Astrocyte of the cerebellum (primary cell): ENCODE measurements around the gene SAMD15.

ENCODE experiments used
- DNase-seq: peaks from one replicate; pipeline ENCODE4 v3.0.0-alpha.2; 2011; ENCODE audit warnings: low read depth
- H3K4me3 ChIP-seq: 2 replicates; pipeline ENCODE4 v1.5.1; 2011; ENCODE audit warnings: mild to moderate bottlenecking, low read depth, low read length, moderate library complexity
- in situ Hi-C: cut with HindIII; loops from 2 replicates; pipeline ENCODE4 v1.10.0; 2017; ENCODE audit warnings: low sequenced_read_pairs
- TF ChIP-seq, protein P1 (sequence below): IDR thresholded peaks from 2 replicates; pipeline ENCODE4 v1.5.1; 2012; ENCODE audit warnings: low read length, low read depth, moderate library complexity, mild to moderate bottlenecking; ENCODE audit errors: missing control alignments

The SAMD15 gene

DNA sequence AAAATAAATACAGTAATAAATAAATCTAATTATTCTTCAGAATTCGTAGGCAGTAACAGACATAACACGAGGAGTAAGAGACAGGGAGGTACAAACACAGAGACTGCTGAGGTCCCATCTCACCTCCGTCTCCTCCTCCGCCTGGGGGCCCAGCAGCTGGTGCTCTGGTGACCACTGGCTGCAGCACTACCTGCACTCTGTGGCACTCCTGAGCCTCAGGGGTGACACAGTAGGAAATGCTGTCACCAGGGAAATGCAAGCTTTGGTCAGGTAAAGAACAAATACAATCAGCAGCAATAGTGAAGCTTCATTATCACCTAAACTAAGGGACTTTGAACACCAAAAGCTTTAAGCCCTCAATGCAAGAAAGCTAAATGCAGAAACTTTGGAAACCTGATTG is 36.8 kb upstream of the SAMD15 start:
- in situ Hi-C loops, result no loop called here
- TF ChIP-seq, protein P1, sequence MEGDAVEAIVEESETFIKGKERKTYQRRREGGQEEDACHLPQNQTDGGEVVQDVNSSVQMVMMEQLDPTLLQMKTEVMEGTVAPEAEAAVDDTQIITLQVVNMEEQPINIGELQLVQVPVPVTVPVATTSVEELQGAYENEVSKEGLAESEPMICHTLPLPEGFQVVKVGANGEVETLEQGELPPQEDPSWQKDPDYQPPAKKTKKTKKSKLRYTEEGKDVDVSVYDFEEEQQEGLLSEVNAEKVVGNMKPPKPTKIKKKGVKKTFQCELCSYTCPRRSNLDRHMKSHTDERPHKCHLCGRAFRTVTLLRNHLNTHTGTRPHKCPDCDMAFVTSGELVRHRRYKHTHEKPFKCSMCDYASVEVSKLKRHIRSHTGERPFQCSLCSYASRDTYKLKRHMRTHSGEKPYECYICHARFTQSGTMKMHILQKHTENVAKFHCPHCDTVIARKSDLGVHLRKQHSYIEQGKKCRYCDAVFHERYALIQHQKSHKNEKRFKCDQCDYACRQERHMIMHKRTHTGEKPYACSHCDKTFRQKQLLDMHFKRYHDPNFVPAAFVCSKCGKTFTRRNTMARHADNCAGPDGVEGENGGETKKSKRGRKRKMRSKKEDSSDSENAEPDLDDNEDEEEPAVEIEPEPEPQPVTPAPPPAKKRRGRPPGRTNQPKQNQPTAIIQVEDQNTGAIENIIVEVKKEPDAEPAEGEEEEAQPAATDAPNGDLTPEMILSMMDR, result no peak
- no peak overlapping the region for H3K4me3 ChIP-seq
- no peak for DNase-seq

DNA sequence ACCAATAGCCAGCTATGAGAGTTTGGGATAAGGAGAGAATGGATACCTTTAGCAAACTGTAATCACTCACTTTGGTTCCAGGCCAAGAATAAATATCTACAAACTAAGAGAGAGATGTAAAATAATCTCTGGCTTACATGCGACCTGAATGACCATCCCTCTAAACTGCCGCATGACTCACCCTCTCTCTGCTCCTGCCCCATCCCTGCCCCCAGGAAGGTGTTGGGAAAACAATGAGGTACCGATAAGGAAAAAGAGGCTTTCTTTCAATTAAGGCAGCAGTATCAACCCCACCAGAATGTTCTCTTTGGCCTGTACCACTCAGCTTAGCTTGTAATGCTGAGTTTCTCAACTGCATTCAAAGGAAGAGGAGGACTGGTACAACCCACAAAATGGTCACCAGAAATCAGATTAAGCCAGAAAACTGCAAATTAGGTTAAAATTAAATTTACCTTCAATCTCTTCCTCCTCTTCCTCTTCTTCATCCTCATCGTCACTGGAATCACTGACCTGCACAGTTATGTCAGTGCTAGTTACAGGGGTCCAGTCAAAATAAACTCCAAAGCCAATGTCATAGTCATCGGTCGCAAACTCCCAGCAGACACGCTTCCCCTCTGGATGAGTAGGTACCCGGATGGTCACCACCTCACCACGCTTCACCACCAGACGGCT is 34.3 kb upstream of the SAMD15 start:
- TF ChIP-seq, protein P1, result no peak
- in situ Hi-C loops, result no loop called here
- no peak overlapping the region for H3K4me3 ChIP-seq
- no peak for DNase-seq

DNA sequence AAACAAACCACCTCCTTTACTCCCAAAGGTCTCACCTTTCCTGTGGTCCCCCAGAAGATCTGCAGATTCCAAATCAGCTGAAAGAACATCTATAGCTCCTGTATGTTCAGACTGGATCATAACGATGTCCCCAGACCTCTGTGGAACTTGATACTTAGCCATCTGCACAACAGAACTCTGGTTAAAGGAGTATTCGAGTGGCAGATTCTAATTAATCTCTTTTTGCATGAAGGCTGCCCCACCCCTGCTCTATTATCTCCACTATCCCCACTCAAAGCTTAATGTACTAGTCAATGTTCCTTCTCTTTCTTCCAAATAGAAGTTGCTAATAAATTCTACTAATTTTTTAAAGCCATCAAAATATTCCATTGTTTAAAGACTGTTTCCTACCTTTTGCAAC is 33.5 kb upstream of the SAMD15 start:
- TF ChIP-seq, protein P1, result no peak
- H3K4me3 ChIP-seq, result no peak overlapping the region
- DNase-seq, result no peak
- in situ Hi-C loops, result no loop called here

DNA sequence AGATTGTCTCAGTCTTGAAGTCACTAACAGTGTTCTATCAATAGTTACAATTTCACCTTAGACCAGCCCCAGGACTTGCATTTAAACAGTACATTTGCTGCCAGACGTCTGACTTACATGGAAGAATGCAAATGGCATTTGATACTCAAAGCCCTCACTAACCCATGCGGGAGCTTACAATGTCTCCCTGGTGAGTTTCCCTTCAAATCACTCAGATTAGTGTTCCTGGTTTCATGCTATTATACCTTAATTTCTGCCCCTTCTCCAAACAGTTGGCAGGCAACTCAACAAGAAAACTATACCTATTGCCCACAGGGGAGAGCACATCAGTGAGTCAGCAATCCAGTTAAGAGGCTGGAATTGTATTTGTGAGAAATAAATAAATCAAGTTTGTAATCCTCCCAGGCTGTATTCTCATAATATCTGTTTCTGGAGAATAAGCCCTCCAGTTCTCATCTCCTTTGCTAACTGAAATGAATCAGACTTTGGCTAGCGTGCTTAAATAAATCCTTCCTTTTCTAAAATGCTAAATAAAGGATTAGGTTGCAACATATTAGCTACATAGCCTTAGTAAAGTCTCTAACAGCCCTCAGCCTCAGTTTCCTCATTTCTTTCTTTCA is 32.7 kb upstream of the SAMD15 start:
- in situ Hi-C loops, result no loop called here
- TF ChIP-seq, protein P1, result no peak
- no peak overlapping the region for H3K4me3 ChIP-seq
- DNase-seq, result no peak

DNA sequence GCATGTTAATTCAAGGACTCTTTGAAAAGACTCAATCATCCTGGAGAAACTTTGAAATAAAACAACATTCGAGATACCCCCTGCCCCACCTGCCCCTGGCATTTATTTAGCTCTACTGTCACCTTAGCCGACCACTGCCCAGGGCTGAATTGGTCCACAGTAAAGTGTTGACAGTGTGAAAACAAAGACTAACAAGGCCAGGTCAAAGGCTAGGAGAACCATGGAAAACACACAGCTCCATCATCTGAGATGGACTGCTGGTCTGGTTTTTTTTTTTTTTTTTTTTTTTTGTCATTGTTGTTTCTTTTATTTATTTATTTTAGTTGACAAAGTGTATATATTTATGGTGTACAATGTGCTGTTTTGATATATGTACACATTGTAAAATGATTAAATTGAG is 30.7 kb upstream of the SAMD15 start:
- in situ Hi-C loops, result no loop called here
- no peak overlapping the region for H3K4me3 ChIP-seq
- TF ChIP-seq, protein P1, result no peak
- DNase-seq, result no peak

DNA sequence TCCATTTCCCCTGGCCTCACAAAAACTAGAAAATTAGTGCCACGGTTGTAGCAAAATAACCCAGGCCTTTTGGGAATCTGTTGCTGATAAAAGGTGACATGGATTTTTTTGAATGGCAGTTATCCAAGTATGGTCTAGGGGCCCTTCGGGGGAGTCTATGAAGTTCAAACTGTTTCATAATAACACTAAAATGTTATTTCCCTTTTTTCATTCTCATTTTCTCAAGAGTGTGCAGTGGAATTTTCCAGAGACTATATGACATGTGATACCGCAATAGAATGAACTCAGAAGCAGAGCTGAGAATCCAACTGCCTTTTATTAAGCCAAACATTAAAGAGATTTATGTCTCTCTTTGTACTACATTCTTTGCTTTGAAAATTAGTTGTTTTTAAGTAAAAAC is 29.4 kb upstream of the SAMD15 start:
- TF ChIP-seq, protein P1, result no peak
- in situ Hi-C loops, result no loop called here
- no peak for DNase-seq
- H3K4me3 ChIP-seq, result no peak overlapping the region
